Measurements from ENCODE around the gene PTK6.
A peak's percentile ranks its signal among the peaks of the same experiment; 100 is the strongest.

Gene PTK6

GRCh38 chr20:63542696-63543095 is 5.5 kb upstream of the PTK6 start:
- DNase-seq, result no peak

- no peak for DNase-seq
These were observed 4.9 kb upstream of the PTK6 start for GRCh38 chr20:63542031-63542559.

DNA sequence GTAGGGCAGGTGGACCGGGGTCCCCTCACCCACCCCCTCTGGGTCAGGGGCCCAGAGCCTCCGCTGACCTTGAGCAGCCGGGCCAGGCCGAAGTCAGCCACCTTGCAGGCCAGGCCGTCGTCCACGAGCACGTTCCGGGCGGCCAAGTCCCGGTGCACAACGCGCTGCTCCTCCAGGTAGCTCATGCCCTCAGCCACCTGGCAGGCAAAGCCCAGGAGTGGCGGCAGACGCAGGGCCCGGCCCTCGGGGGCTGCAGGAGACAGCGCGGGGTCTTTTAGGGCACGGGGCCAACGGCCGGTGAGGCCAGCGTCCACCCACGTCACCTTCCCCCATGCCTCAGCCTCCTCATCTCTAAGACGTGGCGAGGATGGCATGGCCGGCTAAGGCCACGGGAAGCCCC is 4.2 kb upstream of the PTK6 start:
- DNase-seq, result no peak

DNA sequence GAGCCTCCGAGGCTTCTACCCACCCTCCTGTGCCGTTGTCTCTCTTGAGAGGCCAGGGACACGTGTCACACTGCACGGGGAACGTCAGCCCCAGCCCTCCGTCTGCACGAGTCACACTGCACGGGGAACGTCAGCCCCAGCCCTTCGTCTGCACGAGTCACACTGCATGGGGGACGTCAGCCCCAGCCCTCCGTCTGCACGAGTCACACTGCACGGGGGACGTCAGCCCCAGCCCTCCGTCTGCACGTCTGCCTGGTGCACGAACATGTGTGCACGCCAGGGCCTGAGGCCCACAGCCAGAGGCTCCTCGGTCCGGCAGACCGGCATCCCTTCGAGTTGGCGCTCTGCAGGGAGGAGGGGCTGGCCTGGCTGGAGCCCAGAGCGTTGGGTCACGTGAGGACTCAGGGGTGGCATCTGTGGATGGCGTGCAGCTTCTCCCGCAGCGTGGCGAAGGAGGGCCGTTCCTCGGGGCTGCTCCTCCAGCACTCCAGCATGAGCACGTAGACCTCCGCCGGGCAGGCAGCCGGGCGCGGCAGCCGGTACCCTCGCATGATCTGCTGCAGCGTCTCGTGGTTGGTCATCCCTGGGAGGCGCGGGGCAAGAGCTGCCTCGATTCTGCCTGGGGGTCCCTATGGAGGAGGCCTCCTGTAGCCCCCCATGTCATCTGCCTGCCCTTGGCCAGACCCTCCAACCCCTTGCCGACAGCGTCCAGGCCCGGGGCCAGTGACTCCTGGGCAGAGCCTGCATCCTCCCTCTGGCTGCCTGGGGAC is 3.4 kb upstream of the PTK6 start:
- no peak for DNase-seq

GRCh38 chr20:63539441-63540370 is 2.5 kb upstream of the PTK6 start:
- no peak for DNase-seq

DNA sequence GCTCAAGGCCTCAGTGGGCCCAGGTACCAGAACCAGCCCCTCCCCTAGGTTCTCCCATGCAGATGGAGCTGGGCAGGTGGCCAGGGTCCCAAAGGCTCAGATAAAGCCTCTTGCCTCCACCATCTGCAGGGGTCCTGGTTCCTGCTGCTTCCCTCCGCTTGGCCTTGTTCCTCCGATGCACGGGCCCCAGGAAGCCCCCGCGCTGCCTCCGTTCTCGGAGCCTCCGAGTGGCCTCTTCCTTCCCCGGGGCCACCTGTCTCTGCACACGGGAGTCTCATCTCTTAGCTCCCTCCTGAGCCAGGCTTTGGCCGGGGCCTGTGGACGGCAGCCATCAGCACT is 1.9 kb upstream of the PTK6 start:
- DNase-seq, result no peak

DNA sequence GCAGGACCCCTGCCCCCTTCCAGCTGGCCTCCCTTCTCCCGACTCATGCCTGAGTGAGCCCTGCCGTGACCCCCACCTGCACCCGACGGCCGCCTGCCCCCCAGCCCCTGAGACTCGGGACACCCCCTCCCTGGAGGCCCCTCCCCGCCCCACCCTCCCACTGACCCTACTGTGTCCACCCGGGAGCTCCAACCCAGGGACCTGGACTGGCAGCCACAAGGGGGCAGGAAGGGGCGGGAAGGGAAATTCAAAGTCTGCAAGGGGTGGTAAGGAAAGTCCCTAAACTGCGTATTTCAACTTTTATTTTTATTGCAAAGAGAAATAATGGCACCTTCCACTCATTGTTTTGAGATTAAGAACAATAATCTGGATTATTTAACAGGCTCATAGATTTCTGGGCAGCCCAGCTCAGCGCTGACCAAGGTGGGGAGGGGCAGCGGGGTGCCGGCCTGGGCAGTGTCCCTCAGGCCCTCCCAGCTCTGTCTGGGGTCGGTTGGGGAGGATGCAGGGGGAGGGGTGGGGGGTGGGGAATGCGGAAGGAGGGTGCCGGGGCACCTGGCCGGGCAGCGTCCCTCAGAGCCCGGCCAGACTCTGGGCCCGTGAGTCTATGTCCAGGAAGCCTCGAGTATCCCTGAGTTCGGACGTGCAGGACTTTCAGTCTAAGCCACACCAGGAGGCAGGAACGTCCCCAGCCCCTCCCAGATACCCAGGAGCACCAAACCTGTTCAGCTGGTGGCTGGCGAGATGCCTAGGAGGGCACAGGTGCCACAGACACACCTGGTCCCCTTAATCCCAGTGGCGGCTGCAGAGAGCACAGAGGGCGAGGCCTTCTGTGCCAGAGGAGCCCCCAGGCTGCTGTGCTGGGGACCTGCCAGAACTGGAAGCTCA is 1.3 kb upstream of the PTK6 start:
- DNase-seq, result no peak

DNA sequence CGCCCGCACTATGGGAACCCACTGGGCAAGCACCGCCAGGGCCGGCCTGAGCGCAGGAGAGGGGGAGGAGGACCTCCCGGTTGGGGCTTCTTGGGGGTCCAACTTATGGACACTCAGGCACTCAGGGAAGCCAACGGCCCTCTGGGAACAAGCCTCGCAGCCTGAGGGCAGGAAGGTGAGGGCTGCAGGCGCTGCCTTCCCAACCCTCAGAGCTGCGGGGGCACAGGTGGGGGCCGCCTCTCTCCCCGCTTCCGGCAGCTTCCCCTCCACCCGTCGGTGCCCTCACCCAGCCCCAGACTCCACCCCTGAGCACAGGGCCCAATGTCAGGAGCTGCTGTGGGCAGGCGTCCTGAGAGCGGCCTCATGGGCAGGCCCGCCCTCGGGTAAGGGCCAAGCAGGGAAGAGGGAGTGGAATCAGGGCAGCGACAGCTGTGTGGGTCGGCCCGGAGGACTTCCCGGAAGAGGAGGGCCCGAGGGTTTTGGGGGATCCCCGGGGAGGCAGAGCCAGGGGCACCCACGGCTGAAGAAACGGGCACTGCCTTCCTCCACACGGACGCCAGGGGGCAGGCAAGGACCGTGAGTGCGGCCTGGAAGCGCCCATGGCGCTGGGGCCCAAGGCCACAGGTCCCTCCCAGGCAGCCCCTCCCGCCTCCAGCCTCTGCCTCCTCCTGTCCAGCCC is 488 bp upstream of the PTK6 start:
- DNase-seq, result peak; percentile 95

DNA sequence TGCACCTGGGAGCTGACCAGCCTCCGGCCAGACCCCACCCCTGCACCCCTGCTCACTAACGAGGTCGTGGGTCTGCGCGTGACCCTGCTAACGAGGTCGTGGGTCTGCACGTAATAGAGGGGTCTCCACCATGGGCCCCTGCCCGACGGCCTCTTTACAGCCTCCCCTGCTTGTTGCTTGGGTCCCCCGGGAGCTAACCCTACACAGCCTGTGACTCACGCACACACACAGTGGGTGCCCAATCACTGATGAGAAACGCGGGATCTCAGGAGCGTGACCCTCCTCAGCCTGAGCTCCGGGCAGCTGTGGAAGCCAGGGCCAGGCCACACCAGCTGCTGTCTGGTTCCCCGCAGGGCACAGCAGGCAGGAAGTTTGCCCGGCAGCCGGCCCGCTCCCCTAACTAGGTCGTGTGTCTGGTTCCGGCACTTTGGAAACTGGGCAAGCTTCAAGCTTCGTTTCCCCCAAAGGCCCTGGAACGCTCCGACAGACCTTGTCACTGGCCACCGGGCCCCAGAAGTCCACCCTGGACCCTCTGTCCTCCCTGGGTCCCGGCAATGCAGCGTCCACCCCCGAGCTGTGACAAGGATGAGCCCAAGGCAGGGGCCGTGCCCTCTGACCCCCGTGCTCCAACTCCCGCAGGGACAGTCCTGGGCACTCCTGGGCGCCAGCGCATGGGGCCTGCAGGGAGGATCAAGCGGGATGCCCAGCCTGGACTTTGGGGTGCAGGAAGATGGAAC is 767 bp downstream of the PTK6 start:
- no peak for DNase-seq

DNA sequence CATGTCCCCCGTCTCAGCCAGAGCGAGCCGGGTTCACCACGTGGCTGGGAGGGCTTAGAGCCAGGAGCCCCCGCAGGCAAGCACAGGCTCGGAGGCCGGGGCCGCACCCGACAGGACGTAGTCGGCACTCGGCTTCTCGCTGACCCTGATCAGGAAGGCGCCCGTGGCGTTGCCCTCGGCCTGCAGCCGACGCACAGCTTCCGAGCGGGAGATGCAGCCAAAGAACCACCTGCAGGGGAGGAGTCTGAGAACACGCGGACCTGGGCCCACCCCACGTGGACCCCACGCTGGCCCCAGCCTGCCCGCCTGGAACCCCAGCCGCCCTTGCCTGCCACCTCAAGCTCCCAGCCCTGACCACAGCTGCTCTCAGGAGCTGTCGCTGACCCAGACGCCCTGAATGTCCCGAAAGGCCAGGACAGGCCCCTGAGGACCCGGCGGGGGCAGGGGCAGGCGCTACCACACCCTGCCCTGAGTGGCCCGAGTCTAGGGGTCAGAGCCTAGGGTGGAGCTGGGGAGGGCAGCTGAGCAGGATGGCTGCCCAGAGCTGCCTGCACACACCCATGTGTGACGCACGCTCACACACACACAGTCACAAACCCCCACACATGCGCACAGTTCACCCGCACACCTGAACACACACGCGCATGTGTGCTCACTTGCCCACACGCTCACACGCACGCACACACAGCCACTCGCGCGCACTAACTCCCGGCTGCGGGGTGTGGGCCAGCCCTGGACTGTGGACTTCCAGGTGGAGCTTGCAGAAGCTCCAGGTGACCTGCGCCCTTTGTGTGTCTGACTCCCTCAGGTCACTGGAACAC is 2.1 kb downstream of the PTK6 start:
- DNase-seq, result no peak

DNA sequence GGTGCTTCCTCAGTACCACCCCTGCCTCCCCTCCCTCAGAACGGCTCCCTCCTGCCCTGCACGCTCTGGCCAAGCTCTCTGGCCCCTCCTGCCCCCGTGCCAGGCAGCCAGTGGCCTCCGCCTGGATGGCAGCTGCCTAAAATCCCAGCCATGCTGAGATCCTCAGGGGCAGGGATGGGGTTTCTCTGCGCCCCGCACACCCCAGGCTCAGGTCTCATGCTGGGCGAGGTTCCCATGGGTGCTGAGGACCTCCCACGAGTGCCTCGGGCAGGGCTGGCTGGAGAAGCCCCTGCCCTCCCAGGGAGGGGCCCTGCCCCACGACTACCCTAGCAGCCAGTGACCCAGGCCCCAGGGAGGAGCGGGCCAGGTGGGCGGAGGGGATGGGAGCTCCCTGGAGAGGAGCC is 2.7 kb downstream of the PTK6 start:
- DNase-seq, result no peak

DNA sequence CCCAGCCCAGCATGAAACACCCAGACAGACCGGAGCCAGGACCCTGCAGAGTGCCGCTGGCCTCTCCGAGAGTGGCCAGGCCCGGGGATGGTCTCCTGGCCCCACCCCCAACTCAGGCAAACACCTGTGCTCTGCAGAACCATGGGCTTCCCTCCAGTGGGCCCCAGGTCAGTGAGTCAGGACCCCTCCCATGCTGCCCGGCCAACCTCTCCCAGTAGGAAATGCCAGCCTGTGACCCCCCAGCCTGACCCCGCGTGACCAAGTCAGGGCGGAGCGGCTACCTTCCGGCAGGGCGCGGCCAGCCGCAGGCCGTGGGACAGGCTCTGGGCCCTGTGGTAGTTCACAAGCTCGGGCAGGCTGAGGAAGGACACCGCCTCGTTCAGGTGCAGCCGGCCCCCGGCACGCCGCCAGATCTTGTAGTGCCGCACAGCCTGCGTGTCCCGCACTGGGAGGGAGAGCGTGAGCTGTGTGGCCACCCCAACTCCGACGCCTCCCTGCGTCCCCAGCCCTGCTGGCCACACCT is 3.2 kb downstream of the PTK6 start:
- DNase-seq, result no peak

DNA sequence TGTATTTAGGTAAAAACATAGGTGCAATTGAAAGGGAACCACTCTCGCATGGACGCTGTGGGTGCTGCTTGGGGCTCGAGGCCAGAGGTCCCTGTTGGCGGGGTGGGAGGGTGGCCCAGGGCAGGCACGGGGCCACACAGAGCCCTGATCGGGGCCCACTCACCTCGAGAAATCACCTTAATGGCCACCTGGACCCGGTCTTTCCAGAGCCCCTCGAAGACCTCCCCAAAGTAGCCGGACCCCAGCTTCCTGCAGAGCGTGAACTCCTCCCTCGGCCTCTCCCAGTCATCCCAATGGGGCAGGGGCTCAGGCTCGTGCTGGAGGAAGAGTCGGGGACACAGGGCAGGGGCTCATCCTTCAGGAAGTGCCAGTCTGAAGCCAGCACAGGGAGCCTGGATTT is 3.8 kb downstream of the PTK6 start:
- DNase-seq, result no peak

DNA sequence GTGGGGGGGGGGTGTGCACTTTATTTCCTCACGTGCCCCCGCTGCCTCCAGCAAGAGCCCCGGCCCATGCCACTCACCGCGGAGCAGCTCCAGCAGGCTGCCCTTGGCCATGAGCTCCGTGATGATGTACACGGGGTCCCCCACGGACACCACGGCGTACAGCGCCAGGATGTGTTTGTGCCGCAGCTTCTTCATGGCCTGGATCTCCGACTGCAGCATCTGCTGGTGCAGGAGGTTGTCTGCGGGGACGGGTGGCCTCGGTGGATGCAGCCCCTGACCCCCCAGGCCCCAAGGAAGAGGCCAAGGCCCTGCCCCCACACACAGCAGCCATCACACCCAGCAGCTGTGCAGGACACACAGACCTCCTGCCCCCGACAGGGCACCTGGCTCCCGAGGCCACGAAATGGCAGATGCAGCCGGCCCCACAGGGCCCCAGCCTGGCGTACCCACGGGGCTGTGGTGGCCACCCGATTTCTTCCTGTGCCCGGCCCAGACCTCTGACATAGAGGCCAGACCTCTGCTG is 4.7 kb downstream of the PTK6 start:
- no peak for DNase-seq

DNA sequence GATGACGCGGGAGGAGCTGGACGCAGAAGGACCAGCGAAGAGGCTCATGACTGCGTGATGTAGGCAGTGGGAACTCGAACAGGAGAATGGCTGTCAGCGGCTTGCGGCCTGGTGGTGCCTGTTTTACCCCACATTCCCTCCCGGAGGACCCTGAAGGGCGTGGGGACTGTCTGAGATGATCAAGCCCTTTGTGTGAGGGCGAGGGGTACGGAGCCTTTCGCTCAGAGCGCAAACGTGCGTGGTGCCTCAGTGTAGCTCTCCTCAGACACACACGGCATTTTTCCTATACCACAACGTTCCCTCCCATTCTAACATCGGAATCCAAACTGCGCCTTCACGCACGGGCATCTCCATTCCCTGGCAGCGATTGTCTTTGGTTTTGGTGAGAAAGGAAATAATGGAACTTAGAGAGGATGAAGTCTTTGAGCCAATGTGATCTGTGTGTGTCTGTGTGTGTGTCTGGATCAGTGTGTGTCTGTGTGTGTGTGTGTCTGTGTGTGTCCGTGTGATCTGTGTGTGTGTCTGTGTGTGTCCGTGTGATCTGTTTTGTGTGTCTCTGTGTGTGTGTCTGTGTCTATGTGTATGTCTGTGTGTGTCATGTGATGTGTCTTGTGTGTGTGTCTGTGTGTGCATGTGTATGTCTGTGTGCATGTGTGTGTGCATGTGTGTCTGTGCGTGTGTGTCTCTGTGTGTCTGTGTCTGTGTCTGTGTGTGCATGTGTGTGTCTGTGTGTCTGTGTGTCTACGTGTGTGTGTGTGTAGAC is 5.3 kb downstream of the PTK6 start:
- DNase-seq, result no peak

- no peak for DNase-seq
These were observed 6.4 kb downstream of the PTK6 start for GRCh38 chr20:63530788-63531160.

DNA sequence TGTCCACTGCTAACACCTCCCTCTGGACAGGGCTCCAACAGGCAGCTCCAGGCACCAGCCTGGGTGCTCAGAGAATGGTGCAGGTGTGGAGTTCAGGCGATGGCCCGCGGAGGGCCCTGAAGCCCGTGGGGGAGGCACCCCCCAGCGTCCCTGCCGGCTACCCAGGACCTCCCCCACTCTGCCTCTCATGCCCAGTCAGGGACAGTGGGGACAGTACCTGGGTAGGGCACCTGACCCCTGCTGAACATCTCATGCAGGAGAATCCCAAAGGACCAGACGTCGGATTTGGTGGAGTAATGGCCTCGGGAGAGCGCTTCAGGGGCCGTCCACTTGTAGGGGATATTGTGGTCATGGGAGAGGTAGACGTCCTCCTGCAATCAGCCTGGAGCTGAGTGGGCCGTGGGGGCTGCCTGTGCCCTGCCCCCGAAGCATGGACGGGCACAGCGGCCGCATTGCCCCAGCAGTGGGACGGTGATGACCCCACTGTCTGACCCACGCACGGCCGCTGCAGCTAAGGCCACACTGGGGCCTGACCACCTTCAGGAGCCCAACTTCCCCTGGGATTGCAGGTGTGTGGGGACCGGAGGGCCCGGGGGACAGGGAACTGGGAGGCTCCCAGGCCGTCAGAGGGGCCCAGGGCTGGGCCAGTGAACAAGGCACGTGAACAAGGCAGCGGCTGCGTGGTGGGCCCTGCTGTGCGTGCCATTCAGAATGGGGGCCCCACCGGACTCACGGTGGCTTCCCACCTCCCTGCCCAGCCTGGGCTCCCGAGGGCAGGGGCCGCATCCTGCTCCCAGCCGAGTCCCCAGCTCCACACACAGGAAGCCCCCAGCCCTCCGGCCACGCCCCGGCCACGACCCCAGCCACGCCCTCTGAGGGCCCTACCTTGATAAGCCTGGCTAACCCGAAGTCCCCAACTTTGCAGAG is 7.1 kb downstream of the PTK6 start:
- DNase-seq, result no peak

DNA sequence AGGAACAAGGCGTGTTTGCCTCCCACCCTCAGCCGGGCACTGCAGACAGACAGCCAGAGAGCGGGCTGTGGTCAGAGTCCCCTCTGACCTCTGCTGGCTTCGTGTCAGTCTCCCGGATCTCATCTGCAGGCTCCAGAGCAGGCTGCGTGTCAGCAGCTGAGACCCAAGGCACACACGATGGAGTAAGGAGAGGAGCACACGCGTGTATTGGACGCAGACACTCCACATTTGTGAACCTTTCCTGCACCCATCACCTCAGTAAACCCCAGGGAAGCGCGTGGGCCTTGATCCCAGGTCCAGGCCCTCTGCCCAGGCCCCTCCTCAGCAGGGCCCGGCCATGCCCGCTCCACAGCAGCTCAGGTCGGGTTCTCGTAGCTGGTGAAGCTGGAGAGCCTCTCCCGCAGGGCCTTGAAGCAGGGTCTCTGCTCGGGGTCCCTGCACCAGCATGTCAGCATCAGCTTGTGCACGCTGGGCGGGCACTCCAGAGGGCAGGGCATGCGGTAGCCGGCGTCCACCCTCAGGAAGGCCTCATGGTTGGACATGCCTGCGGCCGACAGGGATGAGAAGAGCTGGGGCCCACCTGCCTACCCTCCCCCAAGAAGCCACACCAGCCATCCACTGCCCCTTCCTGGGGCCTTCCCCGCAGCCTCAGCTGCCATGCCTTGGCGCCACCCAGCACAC is 7.9 kb downstream of the PTK6 start:
- no peak for DNase-seq
